Medulla oblongata (tissue), 1 donor: Measurements from ENCODE around the gene ANGPTL8.
A peak's percentile ranks its signal among the peaks of the same experiment; 100 is the strongest.

ENCODE experiments used
- DNase-seq: peaks from one replicate; pipeline ENCODE4 v3.0.0-alpha.2; 2015; ENCODE audit errors: extremely low spot score

Gene ANGPTL8

DNA sequence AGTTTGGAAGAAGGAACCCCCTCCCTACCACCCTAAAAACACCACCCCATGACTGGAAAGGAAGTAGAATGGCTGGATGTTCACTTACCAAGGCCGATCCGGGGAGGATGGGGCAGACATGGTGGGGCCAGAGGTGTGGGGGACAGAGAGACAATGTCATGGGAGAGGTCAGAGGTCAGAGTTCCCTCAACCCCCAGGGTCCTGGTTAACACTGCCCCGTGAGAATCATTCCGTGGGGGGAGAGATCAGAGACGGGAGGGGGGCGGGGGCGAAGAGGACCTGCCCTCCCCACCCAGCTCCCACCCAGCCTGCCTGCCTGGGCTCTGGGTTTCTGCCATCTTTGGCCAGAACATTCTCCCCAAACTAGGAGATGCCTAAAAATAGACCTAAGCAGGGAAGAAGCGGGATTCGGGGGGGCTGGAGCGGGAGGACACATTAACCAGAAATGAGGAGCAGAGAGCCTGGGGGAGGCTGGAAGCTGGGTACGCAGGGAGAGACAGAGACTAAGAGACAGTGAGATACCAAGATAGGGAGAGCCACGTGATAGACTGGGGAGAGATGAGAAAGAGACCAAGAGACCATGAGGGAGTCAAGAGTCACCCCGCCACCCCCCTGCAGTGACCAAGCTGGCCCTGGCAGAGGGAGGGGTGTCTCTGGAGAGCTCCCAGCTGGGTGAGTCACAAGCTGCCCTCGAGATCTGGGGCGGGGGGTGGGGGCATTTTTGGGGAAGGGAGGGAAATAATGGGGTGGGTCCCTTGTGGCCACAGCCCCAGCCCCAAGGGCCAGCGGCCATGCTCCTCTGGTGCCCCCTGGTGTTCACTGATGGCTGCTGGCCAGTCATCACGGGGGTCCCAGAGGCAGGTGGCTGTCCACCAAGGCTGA lies 36.0 kb upstream of the ANGPTL8 start:
- DNase-seq = peak; percentile 59

- DNase-seq = no peak
Measured at GRCh38 chr19:11204076-11204602, 35.3 kb upstream of the ANGPTL8 start.

DNA sequence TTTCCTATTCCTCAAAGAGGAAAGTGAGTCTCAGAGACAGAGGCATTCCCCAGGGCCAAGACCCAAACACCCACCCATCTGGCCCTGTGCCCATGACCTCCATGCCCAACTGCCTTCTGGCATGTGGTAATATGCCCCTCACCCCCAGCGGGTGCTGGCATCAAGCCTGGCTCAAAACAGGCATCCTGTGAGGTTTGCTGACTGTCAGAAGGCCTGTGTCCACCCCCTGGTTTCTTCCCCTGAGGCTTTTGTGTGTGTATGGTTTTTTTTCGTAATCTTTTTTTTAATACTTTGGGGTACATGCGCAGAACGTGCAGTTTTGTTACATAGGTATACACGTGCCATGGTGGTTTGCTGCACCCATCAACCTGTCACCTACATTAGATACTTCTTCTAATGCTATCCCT lies 34.5 kb upstream of the ANGPTL8 start:
- no peak for DNase-seq

- DNase-seq = no peak
Measured at GRCh38 chr19:11205939-11206570, 33.4 kb upstream of the ANGPTL8 start.

- DNase-seq = no peak
Measured at GRCh38 chr19:11208561-11209471, 30.6 kb upstream of the ANGPTL8 start.

- no peak for DNase-seq
Measured at GRCh38 chr19:11209839-11210655, 29.4 kb upstream of the ANGPTL8 start.

DNA sequence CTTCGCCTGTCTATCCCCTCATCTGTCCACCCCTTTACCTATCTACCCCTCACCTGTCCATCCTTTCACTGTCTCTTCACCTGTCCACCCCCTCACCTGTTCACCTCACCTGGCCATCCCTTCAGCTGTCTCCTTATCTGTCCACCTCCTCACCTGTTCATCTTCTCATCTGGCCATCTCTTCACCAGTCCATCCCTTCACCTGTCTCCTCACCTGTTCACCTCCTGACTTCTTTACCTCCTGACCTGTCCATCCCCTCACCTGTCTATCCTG lies 28.8 kb upstream of the ANGPTL8 start:
- no peak for DNase-seq

DNA sequence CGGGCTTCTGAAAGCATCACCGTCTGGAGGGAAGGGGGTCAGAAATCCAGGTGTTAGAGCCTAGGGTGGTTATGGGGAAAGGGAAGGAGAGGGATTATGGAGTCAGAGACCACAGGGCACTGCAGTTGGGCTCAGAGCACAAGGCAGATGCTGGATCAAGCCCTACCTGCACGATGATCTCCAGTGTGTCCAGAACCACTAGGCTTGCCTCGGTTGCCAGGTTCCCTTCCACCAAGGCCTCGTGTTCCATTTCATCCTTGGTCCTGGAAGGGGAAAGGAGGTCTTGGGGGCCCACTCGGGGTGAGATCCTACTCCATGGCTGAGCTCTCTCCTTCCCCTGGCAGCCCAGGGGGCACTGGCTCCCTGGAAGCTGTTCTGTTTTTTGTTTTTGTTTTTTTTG lies 25.0 kb upstream of the ANGPTL8 start:
- DNase-seq = no peak

GRCh38 chr19:11221082-11221598 lies 18.3 kb upstream of the ANGPTL8 start:
- DNase-seq = no peak

- no peak for DNase-seq
Measured at GRCh38 chr19:11223200-11223599, 16.2 kb upstream of the ANGPTL8 start.

- no peak for DNase-seq
Measured at GRCh38 chr19:11224429-11224828, 15.0 kb upstream of the ANGPTL8 start.

- DNase-seq = no peak
Measured at GRCh38 chr19:11225172-11225571, 14.2 kb upstream of the ANGPTL8 start.

DNA sequence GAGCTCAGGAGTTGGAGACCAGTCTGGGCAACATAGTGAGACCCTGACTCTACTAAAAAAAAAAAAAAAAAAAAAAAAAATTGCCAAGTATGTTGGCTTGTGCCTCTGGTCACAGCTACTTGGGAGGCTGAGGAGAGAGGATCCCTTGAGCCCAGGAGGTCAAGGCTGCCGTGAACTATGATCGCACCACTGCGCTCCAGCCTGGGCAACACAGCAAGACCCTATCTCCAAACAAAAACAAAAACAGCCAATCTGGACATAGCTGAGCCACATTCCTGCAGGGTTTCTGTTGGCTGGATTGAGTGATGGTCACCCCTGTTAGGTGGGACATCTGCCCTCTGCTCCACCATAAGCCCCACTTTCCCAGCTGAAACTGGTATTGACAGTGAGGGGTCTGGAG lies 13.6 kb upstream of the ANGPTL8 start:
- DNase-seq = no peak

DNA sequence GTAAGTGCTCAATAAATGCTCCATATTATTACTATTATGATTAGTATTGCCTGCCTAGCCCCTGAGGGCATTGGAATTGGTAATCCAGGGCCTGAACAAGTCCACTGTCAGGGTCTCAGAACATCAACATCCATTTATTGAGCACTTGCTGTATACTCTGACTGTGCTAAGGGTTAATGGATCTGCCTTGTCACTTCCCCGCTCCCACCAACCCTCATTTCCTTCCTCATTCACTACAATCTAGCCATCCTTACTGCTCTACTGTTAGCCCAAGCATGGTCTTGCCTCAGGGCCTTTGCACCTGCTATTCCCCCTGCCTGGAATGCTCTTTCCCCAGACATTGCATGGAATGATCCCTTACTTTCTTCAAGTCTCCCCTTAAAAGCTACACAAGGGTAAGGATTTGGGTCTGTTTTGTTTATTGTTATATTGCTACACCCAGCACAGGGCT lies 12.7 kb upstream of the ANGPTL8 start:
- DNase-seq = no peak

GRCh38 chr19:11227195-11227886 lies 12.1 kb upstream of the ANGPTL8 start:
- no peak for DNase-seq

- DNase-seq = no peak
Measured at GRCh38 chr19:11230621-11231386, 8.6 kb upstream of the ANGPTL8 start.

DNA sequence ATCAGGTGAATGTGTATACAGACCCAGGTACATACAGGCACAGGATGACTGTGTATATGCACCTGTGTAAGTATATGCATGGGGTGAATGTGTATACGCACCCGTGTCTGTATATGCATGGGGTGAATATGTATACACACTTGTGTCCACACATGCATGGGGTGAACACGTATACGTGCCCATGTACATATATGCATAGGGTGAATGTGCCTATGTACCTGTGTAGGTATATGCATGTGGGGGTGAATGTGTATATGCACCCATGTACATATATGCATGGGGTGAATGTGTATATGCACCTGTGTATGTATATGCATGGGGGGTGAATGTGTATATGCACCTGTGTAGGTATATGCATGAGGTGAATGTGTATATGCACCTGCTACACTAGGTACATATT lies 6.9 kb upstream of the ANGPTL8 start:
- no peak for DNase-seq

GRCh38 chr19:11233073-11233472 lies 6.3 kb upstream of the ANGPTL8 start:
- DNase-seq = no peak

DNA sequence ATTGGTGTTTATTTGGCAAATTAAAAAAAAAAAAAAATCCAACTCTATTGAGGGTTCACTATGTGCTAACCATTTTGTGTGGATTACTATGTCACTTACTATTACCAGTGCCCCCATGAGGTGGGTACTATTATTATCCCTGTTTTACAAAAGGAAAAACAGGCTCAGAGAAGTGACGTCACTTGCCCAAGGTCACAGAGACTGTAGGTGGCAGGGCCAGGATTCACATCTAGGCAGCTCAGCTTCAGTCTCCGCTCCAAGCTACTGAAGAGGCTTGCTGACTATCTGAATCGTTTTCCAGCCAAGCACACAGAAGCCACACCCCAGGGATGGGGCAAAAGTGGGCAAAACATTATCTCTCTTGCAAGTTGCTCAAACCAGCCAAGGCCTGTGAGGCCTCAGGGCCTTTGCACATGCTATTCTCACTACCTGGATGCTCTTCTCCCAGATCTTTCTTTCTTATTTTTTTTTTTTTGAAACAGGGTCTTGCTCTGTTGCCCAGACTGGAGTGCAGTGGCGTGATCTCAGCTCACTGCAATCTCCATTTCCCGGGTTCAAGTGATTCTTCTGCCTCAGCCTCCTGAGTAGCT lies 4.8 kb upstream of the ANGPTL8 start:
- DNase-seq = no peak
